ENCODE data around the gene CFAP251. TPM values are rescaled to one million over a fixed set of nuclear protein-coding genes. Genes with fewer than 3 reads are reported as not detected.
"Not testable (repeated sequence)": the region's sequence is repeated elsewhere in the genome, so short reads cannot be mapped to it uniquely, and the experiment has no call there.

Gene CFAP251
- polyA plus RNA-seq, 5 donors = 3.8 to 12.5 (median 9.6) TPM

GRCh38 chr12:121974026-121974985 lies 55.9 kb downstream of the CFAP251 start:
- DNase-seq = no peak

GRCh38 chr12:121975021-121975420 lies 56.6 kb downstream of the CFAP251 start:
- no peak for DNase-seq

GRCh38 chr12:121976950-121977349 lies 58.6 kb downstream of the CFAP251 start:
- DNase-seq = no peak

- DNase-seq = no peak
Measured at GRCh38 chr12:121980191-121980891, 61.9 kb downstream of the CFAP251 start.

- no peak for DNase-seq
Measured at GRCh38 chr12:121980892-121981272, 62.5 kb downstream of the CFAP251 start.

GRCh38 chr12:121981456-121981855 lies 63.1 kb downstream of the CFAP251 start:
- no peak for DNase-seq

- DNase-seq = no peak
Measured at GRCh38 chr12:121982950-121983349, 64.6 kb downstream of the CFAP251 start.

GRCh38 chr12:121983536-121984210 lies 65.3 kb downstream of the CFAP251 start:
- no peak for DNase-seq

GRCh38 chr12:121986489-121987245 lies 68.3 kb downstream of the CFAP251 start:
- DNase-seq = no peak

GRCh38 chr12:121988519-121988918 lies 70.1 kb downstream of the CFAP251 start:
- DNase-seq = not testable (repeated sequence)

- DNase-seq = no peak
Measured at GRCh38 chr12:121989276-121990113, 71.1 kb downstream of the CFAP251 start.

- DNase-seq = no peak
Measured at GRCh38 chr12:121990114-121990647, 71.8 kb downstream of the CFAP251 start.

- no peak for DNase-seq
Measured at GRCh38 chr12:121990692-121991603, 72.6 kb downstream of the CFAP251 start.

GRCh38 chr12:121992059-121992879 lies 73.9 kb downstream of the CFAP251 start:
- DNase-seq = peak in 1 of 2 donors; percentile 29

- no peak for DNase-seq
Measured at GRCh38 chr12:121996050-121996944, 77.9 kb downstream of the CFAP251 start.

- no peak for DNase-seq
Measured at GRCh38 chr12:121996945-121997612, 78.7 kb downstream of the CFAP251 start.

All from right lung (tissue), 5 donors.